Measurements from ENCODE around the gene SEPSECS.

Gene SEPSECS

GRCh38 chr4:25159837-25160713 lies at the start of gene SEPSECS:
Gene SEPSECS, minus strand, starts transcription at chr4:25160449. Its CDS starts 80 bp downstream, at chr4:25160369.
- Histone ChIP-seq H3K36me3 (ENCODE audit: control insufficient read depth, insufficient read depth, low read length, severe bottlenecking) (peaks cover 7% of the 10 kb centered on the region), H3K27me3 (replicated peaks; ENCODE audit: control insufficient read depth, insufficient read depth, low read length) (no peaks in the 10 kb centered on the region), H3K9ac (ENCODE audit: low read length) (peak within 1 kb of the TSS; percentile 96), H3K4me3 (ENCODE audit: low read length) (peak within 1 kb of the TSS; percentile 96), H3K9me3 (ENCODE audit: control insufficient read depth, low read length) (no peaks in the 10 kb centered on the region), H3K4me1 (ENCODE audit: control insufficient read depth, insufficient read depth, low read length) (peaks cover 23% of the 10 kb centered on the region)
- DNase-seq (ENCODE audit: low read depth) = peak; percentile 99

DNA sequence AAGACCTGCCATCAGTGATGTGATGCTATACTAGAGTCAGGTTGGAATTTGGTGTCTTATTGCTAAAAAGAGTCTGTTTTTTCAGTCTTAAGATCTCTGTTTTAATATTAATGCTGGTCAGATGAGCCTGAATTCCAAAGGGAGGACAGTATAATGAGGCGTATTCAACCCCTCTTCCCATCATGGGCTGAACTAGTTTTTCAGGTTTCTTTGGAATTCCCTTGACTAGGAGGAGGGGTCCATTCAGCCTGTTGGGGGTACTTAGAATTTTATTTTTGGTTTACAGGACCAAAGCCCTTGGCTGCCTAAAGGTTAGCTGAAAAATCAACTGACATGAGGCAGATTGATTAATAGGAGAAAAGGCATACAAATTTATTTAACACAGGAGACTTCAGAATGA lies 49.5 kb upstream of the SEPSECS start:
- H3K9me3 ChIP-seq (ENCODE audit: control insufficient read depth, low read length) = peaks cover 5% of the 10 kb centered on the region
- no peaks in the 10 kb centered on the region for H3K36me3 ChIP-seq (ENCODE audit: control insufficient read depth, insufficient read depth, low read length, severe bottlenecking)
- H3K27me3 ChIP-seq (replicated peaks; ENCODE audit: control insufficient read depth, insufficient read depth, low read length) = no peaks in the 10 kb centered on the region
- no peaks in the 10 kb centered on the region for H3K4me1 ChIP-seq (ENCODE audit: control insufficient read depth, insufficient read depth, low read length)
- H3K4me3 ChIP-seq (ENCODE audit: low read length) = no peak overlapping the region
- no peak overlapping the region for H3K9ac ChIP-seq (ENCODE audit: low read length)
- DNase-seq (ENCODE audit: low read depth) = no peak

DNA sequence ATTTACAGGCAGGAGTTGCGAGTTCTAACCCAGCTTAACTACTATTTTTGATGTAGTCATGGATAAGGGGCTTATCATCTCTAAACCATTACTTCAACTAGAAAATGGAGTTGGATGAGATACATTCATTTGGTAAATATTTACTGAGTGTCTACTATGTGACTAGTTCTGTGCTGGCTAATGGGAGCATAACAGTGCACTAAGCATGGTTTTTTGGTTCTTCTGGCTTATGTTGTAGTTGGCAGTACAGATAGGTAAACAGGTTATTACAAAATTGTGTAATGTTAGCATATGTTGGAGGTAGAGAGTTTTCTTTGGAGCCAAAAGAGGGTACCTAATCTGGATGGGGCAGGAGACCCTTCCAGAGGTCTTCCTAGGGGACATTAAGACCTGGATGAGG lies 47.7 kb upstream of the SEPSECS start:
- no peak for DNase-seq (ENCODE audit: low read depth)

DNA sequence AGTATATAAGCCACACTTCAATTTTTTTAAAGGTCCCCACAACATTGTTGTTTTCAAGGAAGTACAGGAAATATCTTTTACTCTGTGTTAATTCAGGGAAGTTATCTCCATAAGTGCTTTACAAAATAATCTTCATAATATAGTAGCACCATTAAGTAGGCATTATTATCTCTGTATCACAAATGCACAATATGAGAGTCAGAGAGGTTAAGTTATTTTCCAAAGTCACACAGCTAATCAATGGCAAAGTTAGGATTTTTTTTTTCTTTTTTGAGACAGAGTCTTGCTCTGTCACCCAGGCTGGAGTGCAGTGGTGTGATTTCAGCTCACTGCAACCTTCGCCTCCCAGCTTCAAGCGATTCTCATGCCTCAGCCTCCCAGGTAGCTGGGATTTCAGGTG lies 38.5 kb upstream of the SEPSECS start:
- Histone ChIP-seq H3K4me3 (ENCODE audit: low read length) (no peak overlapping the region), H3K27me3 (replicated peaks; ENCODE audit: control insufficient read depth, insufficient read depth, low read length) (no peaks in the 10 kb centered on the region), H3K4me1 (ENCODE audit: control insufficient read depth, insufficient read depth, low read length) (no peaks in the 10 kb centered on the region), H3K9me3 (ENCODE audit: control insufficient read depth, low read length) (no peaks in the 10 kb centered on the region), H3K9ac (ENCODE audit: low read length) (no peak overlapping the region), H3K36me3 (ENCODE audit: control insufficient read depth, insufficient read depth, low read length, severe bottlenecking) (no peaks in the 10 kb centered on the region)
- DNase-seq (ENCODE audit: low read depth) = no peak

More for the DNA sequence above, 47.7 kb upstream of the SEPSECS start:
- Histone ChIP-seq H3K9ac (ENCODE audit: low read length) (no peak overlapping the region), H3K9me3 (ENCODE audit: control insufficient read depth, low read length) (peaks cover 5% of the 10 kb centered on the region), H3K36me3 (ENCODE audit: control insufficient read depth, insufficient read depth, low read length, severe bottlenecking) (no peaks in the 10 kb centered on the region), H3K4me1 (ENCODE audit: control insufficient read depth, insufficient read depth, low read length) (no peaks in the 10 kb centered on the region), H3K4me3 (ENCODE audit: low read length) (no peak overlapping the region), H3K27me3 (replicated peaks; ENCODE audit: control insufficient read depth, insufficient read depth, low read length) (no peaks in the 10 kb centered on the region)

DNA sequence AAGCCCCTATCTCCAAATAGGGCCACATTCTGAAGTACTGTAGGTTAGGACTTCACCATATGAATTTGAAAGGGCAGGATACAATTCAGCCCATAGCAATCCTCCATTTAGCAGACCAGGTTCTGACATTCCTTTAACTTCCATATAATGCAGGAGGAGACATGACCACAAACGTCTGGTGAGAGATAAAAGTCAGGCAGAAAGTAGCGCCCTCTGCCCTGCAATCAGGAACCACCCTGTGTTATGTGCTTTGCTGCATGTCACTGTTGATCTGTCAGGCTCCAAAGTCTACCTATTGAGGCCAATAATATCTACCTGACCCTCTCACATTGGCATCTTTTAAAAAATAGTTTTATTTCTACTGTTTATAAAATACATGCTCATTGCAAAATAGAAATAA lies 30.2 kb upstream of the SEPSECS start:
- no peaks in the 10 kb centered on the region for H3K36me3 ChIP-seq (ENCODE audit: control insufficient read depth, insufficient read depth, low read length, severe bottlenecking)
- no peaks in the 10 kb centered on the region for H3K9me3 ChIP-seq (ENCODE audit: control insufficient read depth, low read length)
- DNase-seq (ENCODE audit: low read depth) = no peak
- no peaks in the 10 kb centered on the region for H3K4me1 ChIP-seq (ENCODE audit: control insufficient read depth, insufficient read depth, low read length)
- H3K9ac ChIP-seq (ENCODE audit: low read length) = no peak overlapping the region
- no peaks in the 10 kb centered on the region for H3K27me3 ChIP-seq (replicated peaks; ENCODE audit: control insufficient read depth, insufficient read depth, low read length)
- no peak overlapping the region for H3K4me3 ChIP-seq (ENCODE audit: low read length)

DNA sequence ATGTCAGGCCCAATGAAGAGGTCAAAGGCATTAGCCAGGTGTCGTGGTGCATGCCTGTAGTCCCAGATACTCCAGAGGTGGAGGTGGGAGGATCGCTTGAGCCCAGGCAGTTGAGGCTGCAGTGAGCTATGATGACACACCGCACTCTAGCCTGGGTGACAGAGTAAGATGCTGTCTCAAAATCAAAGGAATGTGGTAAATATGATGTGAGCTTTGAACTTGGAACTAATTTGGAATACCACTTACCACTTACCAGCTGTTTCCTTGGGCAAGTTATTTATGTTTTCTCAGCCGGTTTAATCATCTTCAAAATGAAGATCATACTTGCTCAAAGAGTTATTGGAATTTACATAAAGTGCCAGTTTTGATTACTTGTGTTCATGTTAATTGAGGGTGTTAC lies 23.8 kb upstream of the SEPSECS start:
- no peaks in the 10 kb centered on the region for H3K9me3 ChIP-seq (ENCODE audit: control insufficient read depth, low read length)
- no peak overlapping the region for H3K4me3 ChIP-seq (ENCODE audit: low read length)
- no peak overlapping the region for H3K9ac ChIP-seq (ENCODE audit: low read length)
- no peaks in the 10 kb centered on the region for H3K36me3 ChIP-seq (ENCODE audit: control insufficient read depth, insufficient read depth, low read length, severe bottlenecking)
- DNase-seq (ENCODE audit: low read depth) = no peak
- no peaks in the 10 kb centered on the region for H3K27me3 ChIP-seq (replicated peaks; ENCODE audit: control insufficient read depth, insufficient read depth, low read length)
- no peaks in the 10 kb centered on the region for H3K4me1 ChIP-seq (ENCODE audit: control insufficient read depth, insufficient read depth, low read length)

- no peaks in the 10 kb centered on the region for H3K9me3 ChIP-seq (ENCODE audit: control insufficient read depth, low read length)
- H3K27me3 ChIP-seq (replicated peaks; ENCODE audit: control insufficient read depth, insufficient read depth, low read length) = no peaks in the 10 kb centered on the region
- H3K4me3 ChIP-seq (ENCODE audit: low read length) = no peak overlapping the region
- no peak for DNase-seq (ENCODE audit: low read depth)
- H3K36me3 ChIP-seq (ENCODE audit: control insufficient read depth, insufficient read depth, low read length, severe bottlenecking) = no peaks in the 10 kb centered on the region
- H3K9ac ChIP-seq (ENCODE audit: low read length) = no peak overlapping the region
- no peaks in the 10 kb centered on the region for H3K4me1 ChIP-seq (ENCODE audit: control insufficient read depth, insufficient read depth, low read length)
Measured at GRCh38 chr4:25182937-25183336, 22.7 kb upstream of the SEPSECS start.

DNA sequence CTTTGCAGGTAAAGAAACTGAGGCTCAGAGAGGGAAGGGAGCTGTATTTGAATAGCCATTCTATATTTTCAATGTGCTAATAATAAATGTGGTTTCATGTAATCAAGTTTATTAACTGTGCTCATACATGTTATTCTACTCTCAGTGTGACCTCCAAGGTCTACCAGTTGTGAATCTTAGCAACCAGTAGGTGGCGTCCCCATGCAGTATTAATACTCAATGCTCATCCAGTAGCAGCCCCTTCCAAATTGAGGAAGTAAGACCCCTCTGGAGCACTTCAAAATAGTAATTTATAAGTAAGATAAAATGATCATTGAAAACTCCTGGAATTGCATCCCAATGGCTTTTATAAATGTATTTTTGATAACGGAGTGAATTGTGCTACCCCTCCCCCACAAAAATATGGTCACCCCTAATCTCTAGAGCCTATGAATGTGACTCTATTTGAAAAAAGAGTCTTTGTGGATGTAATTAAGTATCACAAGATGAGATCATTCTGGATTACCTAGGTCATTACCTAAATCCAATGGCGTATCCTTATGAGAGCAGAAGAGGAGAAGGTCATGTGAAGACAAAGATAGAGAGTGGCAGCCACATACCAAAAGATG lies 20.4 kb upstream of the SEPSECS start:
- H3K36me3 ChIP-seq (ENCODE audit: control insufficient read depth, insufficient read depth, low read length, severe bottlenecking) = no peaks in the 10 kb centered on the region
- no peaks in the 10 kb centered on the region for H3K4me1 ChIP-seq (ENCODE audit: control insufficient read depth, insufficient read depth, low read length)
- H3K9ac ChIP-seq (ENCODE audit: low read length) = no peak overlapping the region
- no peaks in the 10 kb centered on the region for H3K9me3 ChIP-seq (ENCODE audit: control insufficient read depth, low read length)
- H3K4me3 ChIP-seq (ENCODE audit: low read length) = no peak overlapping the region
- DNase-seq (ENCODE audit: low read depth) = peak; percentile 56
- H3K27me3 ChIP-seq (replicated peaks; ENCODE audit: control insufficient read depth, insufficient read depth, low read length) = no peaks in the 10 kb centered on the region

DNA sequence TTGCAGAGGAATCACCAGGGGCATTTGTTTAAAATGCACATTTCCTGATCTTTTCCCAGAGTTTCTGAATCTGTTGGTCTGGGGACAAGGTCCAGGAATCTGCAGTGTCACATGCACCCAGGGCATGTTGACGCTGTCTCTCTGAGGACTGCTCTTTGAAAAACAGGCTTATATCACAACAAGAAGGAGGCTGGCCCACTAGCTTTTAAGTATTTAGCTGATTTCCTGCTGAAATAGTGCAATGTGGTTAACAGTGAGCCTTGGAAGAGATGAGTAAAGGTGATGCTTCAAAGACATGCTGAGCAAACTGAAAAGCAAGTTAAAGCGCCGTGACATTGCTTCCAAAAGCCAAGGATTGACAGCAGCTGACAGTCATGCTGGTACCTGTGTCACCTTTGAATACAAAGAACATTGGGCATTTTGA lies 18.6 kb upstream of the SEPSECS start:
- no peak overlapping the region for H3K4me3 ChIP-seq (ENCODE audit: low read length)
- H3K4me1 ChIP-seq (ENCODE audit: control insufficient read depth, insufficient read depth, low read length) = peaks cover 8% of the 10 kb centered on the region
- no peaks in the 10 kb centered on the region for H3K9me3 ChIP-seq (ENCODE audit: control insufficient read depth, low read length)
- no peak for DNase-seq (ENCODE audit: low read depth)
- no peaks in the 10 kb centered on the region for H3K27me3 ChIP-seq (replicated peaks; ENCODE audit: control insufficient read depth, insufficient read depth, low read length)
- H3K9ac ChIP-seq (ENCODE audit: low read length) = no peak overlapping the region
- H3K36me3 ChIP-seq (ENCODE audit: control insufficient read depth, insufficient read depth, low read length, severe bottlenecking) = no peaks in the 10 kb centered on the region

- no peaks in the 10 kb centered on the region for H3K36me3 ChIP-seq (ENCODE audit: control insufficient read depth, insufficient read depth, low read length, severe bottlenecking)
- H3K9ac ChIP-seq (ENCODE audit: low read length) = no peak overlapping the region
- H3K27me3 ChIP-seq (replicated peaks; ENCODE audit: control insufficient read depth, insufficient read depth, low read length) = no peaks in the 10 kb centered on the region
- H3K4me1 ChIP-seq (ENCODE audit: control insufficient read depth, insufficient read depth, low read length) = peaks cover 22% of the 10 kb centered on the region
- no peaks in the 10 kb centered on the region for H3K9me3 ChIP-seq (ENCODE audit: control insufficient read depth, low read length)
- H3K4me3 ChIP-seq (ENCODE audit: low read length) = no peak overlapping the region
- no peak for DNase-seq (ENCODE audit: low read depth)
Measured at GRCh38 chr4:25177147-25177546, 16.9 kb upstream of the SEPSECS start.

GRCh38 chr4:25174674-25175073 lies 14.4 kb upstream of the SEPSECS start:
- peak overlapping the region; percentile 82 for H3K9ac ChIP-seq (ENCODE audit: low read length)
- H3K4me1 ChIP-seq (ENCODE audit: control insufficient read depth, insufficient read depth, low read length) = peaks cover 36% of the 10 kb centered on the region
- DNase-seq (ENCODE audit: low read depth) = peak; percentile 33
- no peak overlapping the region for H3K4me3 ChIP-seq (ENCODE audit: low read length)
- no peaks in the 10 kb centered on the region for H3K27me3 ChIP-seq (replicated peaks; ENCODE audit: control insufficient read depth, insufficient read depth, low read length)
- no peaks in the 10 kb centered on the region for H3K36me3 ChIP-seq (ENCODE audit: control insufficient read depth, insufficient read depth, low read length, severe bottlenecking)
- H3K9me3 ChIP-seq (ENCODE audit: control insufficient read depth, low read length) = no peaks in the 10 kb centered on the region
